GOT3 (cell line): Measurements from ENCODE around the gene ALKBH8.
A peak's percentile ranks its signal among the peaks of the same experiment; 100 is the strongest.
"Not testable (repeated sequence)": the region's sequence is repeated elsewhere in the genome, so short reads cannot be mapped to it uniquely, and the experiment has no call there.

Experiments
- DNase-seq: peaks from one replicate; lab custom pipeline; 2025; ENCODE audit warnings: mixed read lengths; lab: John Stamatoyannopoulos, UW

ALKBH8 gene, protein sequence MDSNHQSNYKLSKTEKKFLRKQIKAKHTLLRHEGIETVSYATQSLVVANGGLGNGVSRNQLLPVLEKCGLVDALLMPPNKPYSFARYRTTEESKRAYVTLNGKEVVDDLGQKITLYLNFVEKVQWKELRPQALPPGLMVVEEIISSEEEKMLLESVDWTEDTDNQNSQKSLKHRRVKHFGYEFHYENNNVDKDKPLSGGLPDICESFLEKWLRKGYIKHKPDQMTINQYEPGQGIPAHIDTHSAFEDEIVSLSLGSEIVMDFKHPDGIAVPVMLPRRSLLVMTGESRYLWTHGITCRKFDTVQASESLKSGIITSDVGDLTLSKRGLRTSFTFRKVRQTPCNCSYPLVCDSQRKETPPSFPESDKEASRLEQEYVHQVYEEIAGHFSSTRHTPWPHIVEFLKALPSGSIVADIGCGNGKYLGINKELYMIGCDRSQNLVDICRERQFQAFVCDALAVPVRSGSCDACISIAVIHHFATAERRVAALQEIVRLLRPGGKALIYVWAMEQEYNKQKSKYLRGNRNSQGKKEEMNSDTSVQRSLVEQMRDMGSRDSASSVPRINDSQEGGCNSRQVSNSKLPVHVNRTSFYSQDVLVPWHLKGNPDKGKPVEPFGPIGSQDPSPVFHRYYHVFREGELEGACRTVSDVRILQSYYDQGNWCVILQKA

DNA sequence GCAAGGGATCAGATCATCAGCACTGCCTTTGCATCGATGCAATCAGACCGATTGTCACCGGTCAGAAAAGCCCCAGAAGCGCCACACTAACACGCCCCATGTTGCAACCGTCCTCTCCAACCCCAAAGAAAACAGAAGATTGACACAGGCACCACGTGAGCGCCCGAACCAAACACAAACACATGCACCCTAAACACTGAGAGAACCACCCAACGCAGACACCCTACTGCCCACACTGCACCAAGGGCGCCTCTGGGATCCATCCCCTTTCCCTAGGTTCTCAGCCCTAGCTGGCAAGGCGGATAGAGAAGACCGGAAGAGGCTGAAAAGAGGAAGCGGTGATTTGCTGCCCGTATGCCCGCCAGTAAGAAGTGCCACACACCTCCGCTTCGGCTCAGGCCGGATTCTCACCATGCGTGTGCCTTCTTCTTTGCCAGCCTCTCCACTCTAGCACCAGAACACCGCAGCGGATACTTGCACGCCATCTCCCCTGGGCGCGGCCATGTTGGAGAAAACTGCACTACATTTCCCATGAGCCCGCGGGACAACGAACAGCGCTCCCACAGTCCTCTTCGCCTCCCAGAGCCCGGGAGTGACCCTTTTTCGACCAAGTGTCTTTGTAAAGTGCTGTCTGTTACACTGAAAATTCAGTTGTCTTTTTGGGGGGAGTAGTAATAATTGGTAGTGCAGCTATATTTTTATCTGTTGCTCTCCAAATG lies at the start of gene ALKBH8:
TSS of gene ALKBH8 (minus strand) at position 517 of the 719 bp plus-strand sequence. CDS start 4,842 bp downstream, outside the sequence.
- peak; percentile 8 for DNase-seq

GRCh38 chr11:107612445-107612844 lies 46.9 kb upstream of the ALKBH8 start:
- DNase-seq = no peak

- DNase-seq = no peak
Observed at GRCh38 chr11:107609400-107610218, 44.1 kb upstream of the ALKBH8 start.

DNA sequence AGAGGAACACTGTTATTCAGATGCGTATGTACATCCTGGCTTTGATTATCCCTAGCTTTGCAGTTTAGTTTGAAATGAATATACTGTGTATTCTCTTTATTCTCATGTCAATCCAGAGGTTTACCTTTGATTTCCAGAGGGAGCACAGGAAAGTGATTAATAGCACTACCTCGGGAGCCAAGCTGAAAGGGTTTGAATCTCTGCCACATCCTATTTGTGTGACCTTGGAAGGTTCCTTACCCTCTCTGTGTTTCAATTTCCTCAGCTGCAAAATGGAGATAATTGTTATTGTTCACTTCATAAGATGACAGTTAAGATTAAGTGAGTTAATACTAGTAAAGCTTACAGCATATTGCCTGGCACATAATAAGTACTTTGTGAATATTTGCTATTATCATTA lies 43.3 kb upstream of the ALKBH8 start:
- DNase-seq = no peak

DNA sequence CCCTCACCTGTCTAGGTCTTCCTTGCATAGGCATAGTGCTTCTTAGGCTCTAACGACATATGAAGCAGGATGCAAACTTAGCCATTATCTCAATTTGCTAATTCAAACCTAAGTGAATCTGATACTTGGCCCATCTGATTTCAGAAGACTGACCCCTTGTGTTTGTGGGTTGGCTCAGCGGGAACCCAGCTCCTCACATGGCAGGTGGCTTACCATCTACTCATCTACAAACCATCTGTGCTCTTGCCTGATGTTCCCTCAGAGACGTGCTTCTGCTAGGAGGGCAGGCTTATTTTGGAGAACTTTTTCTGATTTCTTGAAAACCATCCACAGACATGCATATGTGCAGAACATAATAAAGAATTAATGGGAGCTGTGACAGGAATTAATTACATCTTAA lies 40.6 kb upstream of the ALKBH8 start:
- no peak for DNase-seq

GRCh38 chr11:107605061-107606006 lies 39.8 kb upstream of the ALKBH8 start:
- DNase-seq = no peak

DNA sequence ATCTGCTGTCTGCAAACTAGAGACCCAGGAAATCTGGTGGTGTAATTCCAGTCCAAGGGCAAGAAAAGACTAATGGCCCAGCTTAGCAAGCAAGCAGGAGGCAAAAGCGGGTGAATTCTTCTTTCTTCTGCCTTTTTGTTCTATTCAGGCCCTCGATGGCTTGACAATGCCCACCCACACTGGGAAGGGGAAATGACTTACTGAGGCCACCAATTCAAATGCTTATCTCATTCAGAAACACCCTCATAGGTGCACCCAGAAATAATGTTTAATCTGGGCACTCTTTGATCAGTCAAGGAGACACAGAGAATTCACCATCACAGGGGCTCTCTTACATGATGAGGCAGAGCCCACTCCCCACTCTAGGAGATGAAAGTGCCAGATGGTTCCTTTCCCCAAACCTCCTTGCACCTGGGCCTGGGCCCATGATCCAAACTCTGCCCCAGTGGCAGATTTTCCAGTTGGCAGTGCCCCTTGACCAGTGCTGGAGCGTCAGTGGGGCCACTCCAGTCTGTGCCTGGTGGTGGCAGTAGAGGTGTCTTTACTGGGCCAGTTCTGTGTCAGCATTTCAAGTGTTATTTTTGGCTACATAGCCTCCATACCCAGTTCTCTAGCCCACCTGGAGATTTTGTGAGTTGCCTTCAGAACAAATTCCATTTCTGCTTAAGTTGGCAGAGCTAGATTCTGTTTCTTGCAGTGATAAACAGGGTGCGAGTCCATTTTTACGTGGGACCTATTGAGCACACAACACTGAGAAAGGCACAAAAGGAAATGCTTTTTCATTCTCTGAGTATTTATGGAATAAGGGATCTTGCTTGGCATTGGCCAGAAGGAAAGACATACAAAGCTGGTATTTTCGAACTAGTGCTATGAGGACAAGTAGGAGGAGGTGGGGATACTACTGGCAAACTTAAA lies 32.9 kb upstream of the ALKBH8 start:
- no peak for DNase-seq

- no peak for DNase-seq
Observed at GRCh38 chr11:107594736-107595135, 29.2 kb upstream of the ALKBH8 start.

DNA sequence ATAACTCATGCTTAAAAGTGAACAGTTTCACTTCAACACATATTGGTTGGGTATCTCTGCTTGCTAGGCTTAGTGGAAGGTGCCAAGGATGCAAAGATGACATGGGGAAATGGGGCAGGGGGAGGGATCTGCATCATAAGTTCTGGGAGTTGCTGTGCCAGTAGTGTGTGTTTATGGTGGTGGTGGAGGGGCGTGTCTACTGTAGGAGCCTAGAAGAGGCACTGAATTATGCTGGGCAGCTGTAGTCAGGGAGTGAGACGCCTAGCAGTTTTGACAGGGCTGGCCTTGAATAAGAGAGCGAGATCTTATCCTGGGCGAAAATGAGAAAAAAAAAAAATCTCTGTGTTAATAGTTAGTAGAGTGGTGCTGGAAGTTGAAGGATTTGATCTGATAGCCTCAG lies 28.4 kb upstream of the ALKBH8 start:
- DNase-seq = no peak

GRCh38 chr11:107592813-107593212 lies 27.3 kb upstream of the ALKBH8 start:
- no peak for DNase-seq

- no peak for DNase-seq
Observed at GRCh38 chr11:107592231-107592590, 26.7 kb upstream of the ALKBH8 start.

DNA sequence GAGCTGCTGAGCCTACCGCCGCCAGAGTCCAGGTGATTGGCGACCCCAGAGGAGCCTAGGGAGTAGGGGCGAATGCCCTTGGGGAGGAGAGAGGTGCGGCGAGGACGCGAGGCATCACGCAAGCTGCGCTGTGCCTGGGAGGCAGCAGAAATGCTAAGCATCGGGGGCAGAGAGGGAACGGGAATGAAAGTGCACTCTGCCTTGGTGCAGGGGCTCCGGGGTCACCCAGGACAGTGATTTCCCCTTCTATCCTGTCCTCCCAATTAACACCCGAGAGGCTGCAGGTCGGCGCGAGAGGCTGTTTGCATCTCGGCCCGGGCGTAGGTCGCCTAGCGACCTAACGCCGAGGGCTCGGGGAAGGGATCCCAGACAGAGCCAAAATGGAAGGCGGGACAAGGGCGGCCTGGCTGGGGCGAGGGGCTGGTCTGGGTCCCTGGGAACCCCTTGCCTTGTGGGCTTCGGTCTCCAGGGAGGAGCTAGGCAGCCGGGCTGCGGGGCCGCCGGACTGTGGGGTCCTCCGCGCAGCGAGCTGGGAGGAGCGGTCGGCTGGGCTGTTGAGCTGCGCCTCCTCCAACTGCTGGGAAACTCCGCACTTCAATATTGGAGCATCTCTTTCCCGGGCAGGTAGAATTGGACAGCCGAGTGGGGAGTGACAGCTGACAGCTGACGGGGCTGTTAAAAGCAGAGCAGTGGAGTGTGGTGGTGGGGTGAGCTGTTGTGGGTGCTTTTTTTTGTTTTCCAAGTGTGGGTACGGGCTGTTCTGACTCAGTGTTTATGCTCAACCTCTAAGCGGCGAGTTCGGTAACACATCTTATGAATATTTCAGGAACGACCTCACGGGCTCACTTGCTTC lies 26.1 kb upstream of the ALKBH8 start:
- DNase-seq = no peak

- DNase-seq = no peak
Observed at GRCh38 chr11:107590460-107591377, 25.2 kb upstream of the ALKBH8 start, which contains the start of gene ELMOD1. Gene ELMOD1 (plus strand): TSS chr11:107591147. CDS start chr11:107618190, 27,043 bp downstream.

GRCh38 chr11:107587306-107587979 lies 21.9 kb upstream of the ALKBH8 start:
- no peak for DNase-seq

- no peak for DNase-seq
Observed at GRCh38 chr11:107583629-107584195, 18.2 kb upstream of the ALKBH8 start.

DNA sequence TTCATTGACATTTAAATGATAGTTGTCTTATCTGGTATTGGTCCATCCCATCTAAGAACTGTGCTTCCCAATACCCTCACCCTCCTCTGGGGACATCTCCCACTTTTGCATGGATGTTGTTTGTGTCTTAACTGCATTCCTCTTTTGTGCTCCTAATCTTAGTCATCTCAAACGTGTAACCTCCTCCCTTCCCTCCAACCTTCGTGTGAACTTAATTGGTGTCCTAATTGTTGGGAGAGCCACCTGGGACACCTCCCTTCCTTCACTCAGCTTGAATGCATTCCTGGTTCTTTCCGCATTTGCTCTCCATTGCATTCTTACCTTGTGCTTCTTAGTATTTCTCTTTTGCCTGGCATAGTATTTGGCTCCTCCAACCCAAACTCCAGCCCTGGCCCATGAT lies 15.6 kb upstream of the ALKBH8 start:
- no peak for DNase-seq

- not testable (repeated sequence) for DNase-seq
Observed at GRCh38 chr11:107579169-107579568, 13.6 kb upstream of the ALKBH8 start.
